Activated naive CD4-positive, alpha-beta T cell treated with anti-CD3 and anti-CD28 coated beads, Interleukin-2, amount 50 U/mL, for 72 hours (primary cell): ENCODE data around the gene IFT22. TPM values are rescaled to one million over a fixed set of nuclear protein-coding genes. Genes with fewer than 3 reads are reported as not detected.

Experiments
- ATAC-seq, 2 donors: fragments of 150-1000 bp; cut with Tn5 transposase; 2 replicates each; pipeline ENCODE4 v1.10.0; 2021; ENCODE audit warnings: mild to moderate bottlenecking in 2 of 2, moderate library complexity in 2 of 2
- DNase-seq, 2 donors: peaks; one replicate each; pipeline ENCODE4 v3.0.0; 2021 to 2022; ENCODE audit warnings: low spot score in 2 of 2
- H3K27ac Mint-ChIP-seq, 2 donors: one replicate each; pipeline ENCODE4 v1.8.0; 2022; ENCODE audit warnings: mild to moderate bottlenecking in 2 of 2, mixed read lengths in 2 of 2
- H3K36me3 Mint-ChIP-seq, 2 donors: one replicate each; pipeline ENCODE4 v1.8.0; 2022; ENCODE audit warnings: mixed read lengths in 2 of 2
- H3K9me3 Mint-ChIP-seq, 2 donors: one replicate each; pipeline ENCODE4 v1.8.0; 2022; ENCODE audit warnings: mixed read lengths in 2 of 2
- total RNA-seq, 2 donors: library from RNA; stranded (reverse); gene quantifications; one replicate each; pipeline ENCODE4 v1.2.3, GENCODE V29; 2022

Gene IFT22
- total RNA-seq, 2 donors from 2014 or later = 2.9 to 6.2 TPM

GRCh38 chr7:101333912-101334311, 12.3 kb upstream of the IFT22 start:
- DNase-seq (no peak), ATAC-seq (no peak)
- Mint-ChIP-seq H3K27ac (no peak overlapping the region), H3K36me3 (no peaks in the 10 kb centered on the region), H3K9me3 (no peaks in the 10 kb centered on the region)

- no peak for ATAC-seq
- no peaks in the 10 kb centered on the region for H3K9me3 Mint-ChIP-seq
- DNase-seq = no peak
- no peak overlapping the region for H3K27ac Mint-ChIP-seq
- H3K36me3 Mint-ChIP-seq = no peaks in the 10 kb centered on the region
Observed at GRCh38 chr7:101332026-101332425, 10.4 kb upstream of the IFT22 start.

- Mint-ChIP-seq H3K27ac (no peak overlapping the region), H3K9me3 (no peaks in the 10 kb centered on the region), H3K36me3 (no peaks in the 10 kb centered on the region)
- ATAC-seq (no peak), DNase-seq (no peak)
Observed at GRCh38 chr7:101330011-101330484, 8.4 kb upstream of the IFT22 start.

GRCh38 chr7:101328159-101328558, 6.5 kb upstream of the IFT22 start:
- no peak for ATAC-seq
- no peaks in the 10 kb centered on the region for H3K9me3 Mint-ChIP-seq
- H3K27ac Mint-ChIP-seq = no peak overlapping the region
- DNase-seq = no peak
- H3K36me3 Mint-ChIP-seq = no peaks in the 10 kb centered on the region

GRCh38 chr7:101319401-101319800, 2.2 kb downstream of the IFT22 start:
- Mint-ChIP-seq H3K36me3 (peaks cover 0 to 5% of the 10 kb centered on the region in 2 donors), H3K27ac (no peak overlapping the region), H3K9me3 (no peaks in the 10 kb centered on the region)
- no peak for ATAC-seq
- no peak for DNase-seq

- DNase-seq = peak in 1 of 2 donors; percentile 69
- ATAC-seq = no peak
- H3K36me3 Mint-ChIP-seq = peaks cover 4 to 22% of the 10 kb centered on the region in 2 donors
- peaks cover 2% of the 10 kb centered on the region in 2 donors for H3K9me3 Mint-ChIP-seq
- no peak overlapping the region for H3K27ac Mint-ChIP-seq
Observed at GRCh38 chr7:101315336-101315735, 6.3 kb downstream of the IFT22 start.

- DNase-seq (peak in 1 of 2 donors; percentile 50), ATAC-seq (peak; percentile 89 to 92)
- peaks cover 27 to 43% of the 10 kb centered on the region in 2 donors for H3K36me3 Mint-ChIP-seq
- peaks cover 5 to 11% of the 10 kb centered on the region in 2 donors for H3K9me3 Mint-ChIP-seq
- H3K27ac Mint-ChIP-seq = peak overlapping the region; percentile 67 to 96
Observed at GRCh38 chr7:101308245-101309085, 13.1 kb downstream of the IFT22 start.

GRCh38 chr7:101306307-101306706, 15.3 kb downstream of the IFT22 start:
- DNase-seq (no peak), ATAC-seq (no peak)
- peaks cover 29 to 39% of the 10 kb centered on the region in 2 donors for H3K36me3 Mint-ChIP-seq
- peaks cover 5 to 11% of the 10 kb centered on the region in 2 donors for H3K9me3 Mint-ChIP-seq
- no peak overlapping the region for H3K27ac Mint-ChIP-seq

GRCh38 chr7:101303102-101303701, 18.4 kb downstream of the IFT22 start:
- Mint-ChIP-seq H3K36me3 (peaks cover 25 to 28% of the 10 kb centered on the region in 2 donors), H3K9me3 (peaks cover 9 to 14% of the 10 kb centered on the region in 2 donors), H3K27ac (no peak overlapping the region)
- DNase-seq (no peak), ATAC-seq (no peak)

- H3K9me3 Mint-ChIP-seq = peaks cover 9 to 14% of the 10 kb centered on the region in 2 donors
- ATAC-seq = no peak
- H3K36me3 Mint-ChIP-seq = peaks cover 21 to 28% of the 10 kb centered on the region in 2 donors
- H3K27ac Mint-ChIP-seq = no peak overlapping the region
- DNase-seq = no peak
Observed at GRCh38 chr7:101302641-101303101, 18.9 kb downstream of the IFT22 start.

GRCh38 chr7:101300465-101301376, 20.9 kb downstream of the IFT22 start:
- H3K9me3 Mint-ChIP-seq = peaks cover 9 to 14% of the 10 kb centered on the region in 2 donors
- H3K36me3 Mint-ChIP-seq = peaks cover 21 to 23% of the 10 kb centered on the region in 2 donors
- ATAC-seq (peak in 1 of 2 donors; percentile 54), DNase-seq (no peak)
- H3K27ac Mint-ChIP-seq = no peak overlapping the region

- Mint-ChIP-seq H3K36me3 (peaks cover 21 to 23% of the 10 kb centered on the region in 2 donors), H3K9me3 (peaks cover 9 to 14% of the 10 kb centered on the region in 2 donors), H3K27ac (no peak overlapping the region)
- ATAC-seq (no peak), DNase-seq (no peak)
Observed at GRCh38 chr7:101299511-101300464, 21.8 kb downstream of the IFT22 start.

- no peak for ATAC-seq
- Mint-ChIP-seq H3K9me3 (no peaks in the 10 kb centered on the region), H3K36me3 (no peaks in the 10 kb centered on the region), H3K27ac (no peak overlapping the region)
- no peak for DNase-seq
Observed at GRCh38 chr7:101294832-101295121, 26.8 kb downstream of the IFT22 start.

GRCh38 chr7:101294039-101294831, 27.4 kb downstream of the IFT22 start:
- no peaks in the 10 kb centered on the region for H3K36me3 Mint-ChIP-seq
- H3K27ac Mint-ChIP-seq = no peak overlapping the region
- no peak for DNase-seq
- H3K9me3 Mint-ChIP-seq = no peaks in the 10 kb centered on the region
- ATAC-seq = no peak
